MCF 10A (cell line): Measurements from ENCODE around the gene CWC15. TPM values are rescaled to one million over a fixed set of nuclear protein-coding genes. Genes with fewer than 3 reads are reported as not detected.
A peak's percentile ranks its signal among the peaks of the same experiment; 100 is the strongest.

Experiments used
- BruUV-seq: library from RNA; stranded (reverse); fragments of 400-500 nt; replicated peaks from 2 replicates; lab custom pipeline; 2021; lab: Mats Ljungman, UMichigan
- CTCF ChIA-PET: fragments of 300-600 bp; sonication (Branson Sonifier 250); formaldehyde crosslinking; extraction: SDS; loops from one replicate; lab custom pipeline; 2021; ENCODE audit warnings: antibody characterized with exemption, inconsistent platforms; lab: Yijun Ruan, JAX
- POLR2A ChIA-PET: fragments of 300-600, 350-650 bp; sonication (Branson Sonifier 250); formaldehyde crosslinking; extraction: SDS; loops from one replicate; lab custom pipeline; 2020; ENCODE audit warnings: antibody characterized with exemption, inconsistent platforms; lab: Yijun Ruan, JAX
- DNase-seq: peaks from one replicate; pipeline ENCODE4 v3.0.0-alpha.2; 2018; ENCODE audit not compliant: unreplicated experiment
- H3K27ac Mint-ChIP-seq: one replicate; pipeline ENCODE4 v1.8.0; 2022; ENCODE audit warnings: mild to moderate bottlenecking, low read depth, mixed read lengths; ENCODE audit not compliant: unreplicated experiment
- H3K27me3 Mint-ChIP-seq: one replicate; pipeline ENCODE4 v1.8.0; 2022; ENCODE audit warnings: mixed read lengths; ENCODE audit not compliant: insufficient read depth, unreplicated experiment
- H3K36me3 Mint-ChIP-seq: one replicate; pipeline ENCODE4 v1.8.0; 2022; ENCODE audit warnings: mild to moderate bottlenecking, moderate library complexity, mixed read lengths; ENCODE audit not compliant: insufficient read depth, unreplicated experiment
- H3K4me1 Mint-ChIP-seq: one replicate; pipeline ENCODE4 v1.8.0; 2022; ENCODE audit warnings: mixed read lengths; ENCODE audit not compliant: insufficient read depth, unreplicated experiment
- H3K4me3 Mint-ChIP-seq: one replicate; pipeline ENCODE4 v1.8.0; 2022; ENCODE audit warnings: mild to moderate bottlenecking, moderate library complexity, mixed read lengths; ENCODE audit not compliant: unreplicated experiment
- H3K9me3 Mint-ChIP-seq: one replicate; pipeline ENCODE4 v1.8.0; 2022; ENCODE audit warnings: mixed read lengths; ENCODE audit not compliant: unreplicated experiment
- intact Hi-C: fragments of 100-400 bp; cut with micrococcal nuclease; formaldehyde crosslinking; loops from 2 replicates; pipeline ENCODE4 v1.14.1; 2022
- total RNA-seq: library from RNA; stranded (reverse); gene quantifications from 2 replicates; pipeline ENCODE4 v1.2.3, GENCODE V29; 2022
- TF ChIP-seq, protein P1 (sequence below): fragments of 200-600 bp; IDR thresholded peaks from one replicate; pipeline ENCODE4 v1.8.0; 2022; ENCODE audit warnings: antibody characterized with exemption, mild to moderate bottlenecking; ENCODE audit not compliant: unreplicated experiment

Gene CWC15
- total RNA-seq, 1 experiment from 2014 or later: 61.9 TPM

DNA sequence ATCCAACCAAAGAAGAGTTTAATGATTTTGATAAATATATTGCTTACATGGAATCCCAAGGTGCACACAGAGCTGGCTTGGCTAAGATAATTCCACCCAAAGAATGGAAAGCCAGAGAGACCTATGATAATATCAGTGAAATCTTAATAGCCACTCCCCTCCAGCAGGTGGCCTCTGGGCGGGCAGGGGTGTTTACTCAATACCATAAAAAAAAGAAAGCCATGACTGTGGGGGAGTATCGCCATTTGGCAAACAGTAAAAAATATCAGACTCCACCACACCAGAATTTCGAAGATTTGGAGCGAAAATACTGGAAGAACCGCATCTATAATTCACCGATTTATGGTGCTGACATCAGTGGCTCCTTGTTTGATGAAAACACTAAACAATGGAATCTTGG, 24.1 kb upstream of the CWC15 start:
- Mint-ChIP-seq H3K4me1 (no peaks in the 10 kb centered on the region), H3K36me3 (no peaks in the 10 kb centered on the region), H3K9me3 (no peaks in the 10 kb centered on the region), H3K4me3 (no peak overlapping the region), H3K27ac (no peak overlapping the region), H3K27me3 (no peaks in the 10 kb centered on the region)
- DNase-seq: peak; percentile 3
- TF ChIP-seq, protein P1, sequence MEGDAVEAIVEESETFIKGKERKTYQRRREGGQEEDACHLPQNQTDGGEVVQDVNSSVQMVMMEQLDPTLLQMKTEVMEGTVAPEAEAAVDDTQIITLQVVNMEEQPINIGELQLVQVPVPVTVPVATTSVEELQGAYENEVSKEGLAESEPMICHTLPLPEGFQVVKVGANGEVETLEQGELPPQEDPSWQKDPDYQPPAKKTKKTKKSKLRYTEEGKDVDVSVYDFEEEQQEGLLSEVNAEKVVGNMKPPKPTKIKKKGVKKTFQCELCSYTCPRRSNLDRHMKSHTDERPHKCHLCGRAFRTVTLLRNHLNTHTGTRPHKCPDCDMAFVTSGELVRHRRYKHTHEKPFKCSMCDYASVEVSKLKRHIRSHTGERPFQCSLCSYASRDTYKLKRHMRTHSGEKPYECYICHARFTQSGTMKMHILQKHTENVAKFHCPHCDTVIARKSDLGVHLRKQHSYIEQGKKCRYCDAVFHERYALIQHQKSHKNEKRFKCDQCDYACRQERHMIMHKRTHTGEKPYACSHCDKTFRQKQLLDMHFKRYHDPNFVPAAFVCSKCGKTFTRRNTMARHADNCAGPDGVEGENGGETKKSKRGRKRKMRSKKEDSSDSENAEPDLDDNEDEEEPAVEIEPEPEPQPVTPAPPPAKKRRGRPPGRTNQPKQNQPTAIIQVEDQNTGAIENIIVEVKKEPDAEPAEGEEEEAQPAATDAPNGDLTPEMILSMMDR: no peak
- BruUV-seq: no TSS peak
- CTCF ChIA-PET: no interaction called here
- intact Hi-C loops: no loop called here
- POLR2A ChIA-PET: no interaction called here

DNA sequence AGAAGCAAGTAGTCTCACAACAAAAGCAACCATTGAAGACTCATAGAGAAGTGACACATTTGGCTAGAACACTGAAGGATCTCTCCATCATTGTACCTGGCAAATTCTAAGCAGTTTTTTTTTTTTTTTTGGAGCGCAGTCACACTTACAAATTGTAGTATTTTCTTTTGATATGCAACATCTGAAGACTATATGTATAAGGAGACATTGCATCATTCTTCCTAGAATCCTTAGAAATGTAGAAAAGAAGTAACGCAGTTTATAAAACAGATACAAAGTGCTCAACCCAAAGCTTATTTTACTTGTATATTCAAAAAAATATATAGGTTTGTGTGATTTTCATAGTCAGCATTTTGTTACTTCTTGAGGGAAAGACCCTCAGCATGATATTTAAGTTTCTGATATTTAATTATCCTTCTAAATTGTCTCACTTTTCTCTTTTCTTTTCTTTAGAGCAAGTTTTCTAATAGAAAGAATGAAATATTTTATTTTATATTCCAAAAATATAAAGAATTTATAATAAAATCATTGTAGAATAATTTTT, 20.1 kb upstream of the CWC15 start:
- Mint-ChIP-seq H3K9me3 (no peaks in the 10 kb centered on the region), H3K36me3 (no peaks in the 10 kb centered on the region), H3K27ac (no peak overlapping the region), H3K4me3 (no peak overlapping the region), H3K4me1 (no peaks in the 10 kb centered on the region), H3K27me3 (peaks cover 26% of the 10 kb centered on the region)
- TF ChIP-seq, protein P1: no peak
- DNase-seq: no peak
- intact Hi-C loops: no loop called here
- CTCF ChIA-PET: no interaction called here
- no TSS peak for BruUV-seq
- POLR2A ChIA-PET: interaction anchor here (0.6 to 0.7 kb wide), 2 partner anchors 299 to 1280 kb away, joined by 3 read pairs; no protein-coding TSS in a partner anchor

DNA sequence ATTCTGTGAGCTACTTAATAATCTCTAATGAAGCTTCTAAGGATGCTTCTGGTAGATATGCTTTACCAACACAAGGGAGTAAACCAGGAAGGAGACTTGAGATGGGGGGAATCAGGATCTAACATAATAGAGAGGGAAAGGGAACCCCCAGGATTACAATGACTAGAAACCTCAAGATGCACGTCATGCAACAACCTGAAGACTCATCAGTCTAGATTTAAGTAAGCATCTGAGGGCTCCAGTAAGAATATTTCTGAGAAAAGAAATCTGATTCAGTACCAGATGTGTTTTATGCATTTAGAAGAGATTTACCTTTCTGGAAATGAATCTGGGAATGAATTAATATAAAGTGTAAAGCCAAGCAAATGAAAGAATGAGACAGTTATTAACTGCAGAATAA, 15.4 kb upstream of the CWC15 start:
- TF ChIP-seq, protein P1: no peak
- no TSS peak for BruUV-seq
- Mint-ChIP-seq H3K27me3 (peaks cover 43% of the 10 kb centered on the region), H3K9me3 (no peaks in the 10 kb centered on the region), H3K36me3 (no peaks in the 10 kb centered on the region), H3K27ac (no peak overlapping the region), H3K4me1 (no peaks in the 10 kb centered on the region), H3K4me3 (no peak overlapping the region)
- ChIA-PET CTCF (no interaction called here), POLR2A (interaction anchor here (1.2 kb wide), 1 partner anchor 16 kb away, joined by 3 read pairs; no protein-coding TSS in a partner anchor)
- intact Hi-C loops: no loop called here
- no peak for DNase-seq

DNA sequence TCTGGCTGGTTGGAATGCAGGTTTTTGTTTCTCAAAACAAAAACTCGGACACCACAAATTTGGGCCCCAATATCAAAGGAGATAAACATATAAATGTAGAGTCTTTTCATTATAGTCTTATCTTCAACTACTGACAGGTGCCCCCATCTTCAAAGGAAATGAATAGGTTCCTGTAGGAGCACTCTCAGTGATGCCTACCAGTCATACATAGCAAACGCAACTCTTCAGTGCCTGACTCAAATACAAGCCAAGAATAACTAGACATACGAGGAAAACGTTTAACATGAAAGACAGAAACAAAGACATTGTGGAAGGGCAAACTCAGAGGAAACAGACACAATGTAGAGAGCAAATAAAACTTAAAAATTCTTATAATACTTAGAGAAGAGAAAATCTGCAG, 14.0 kb upstream of the CWC15 start:
- Mint-ChIP-seq H3K27me3 (peaks cover 43% of the 10 kb centered on the region), H3K9me3 (no peaks in the 10 kb centered on the region), H3K4me1 (no peaks in the 10 kb centered on the region), H3K27ac (no peak overlapping the region), H3K4me3 (no peak overlapping the region), H3K36me3 (no peaks in the 10 kb centered on the region)
- intact Hi-C loops: no loop called here
- BruUV-seq: no TSS peak
- ChIA-PET CTCF (interaction anchor here (1.1 kb wide), 1 partner anchor 364 kb away, joined by 5 read pairs; no protein-coding TSS in a partner anchor), POLR2A (no interaction called here)
- TF ChIP-seq, protein P1: no peak
- no peak for DNase-seq
